HG03354 (cell line): ENCODE results near the gene ANKRD39.
"Not testable (repeated sequence)": the region's sequence is repeated elsewhere in the genome, so short reads cannot be mapped to it uniquely, and the experiment has no call there.

Source experiments
- ATAC-seq: cut with Tn5 transposase; IDR thresholded peaks from one replicate; pipeline ENCODE4 v1.9.1; 2021; ENCODE audit warnings: mild to moderate bottlenecking; ENCODE audit not compliant: unreplicated experiment, poor library complexity, severe bottlenecking

The ANKRD39 gene, protein sequence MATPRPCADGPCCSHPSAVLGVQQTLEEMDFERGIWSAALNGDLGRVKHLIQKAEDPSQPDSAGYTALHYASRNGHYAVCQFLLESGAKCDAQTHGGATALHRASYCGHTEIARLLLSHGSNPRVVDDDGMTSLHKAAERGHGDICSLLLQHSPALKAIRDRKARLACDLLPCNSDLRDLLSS

GRCh38 chr2:96857667-96858372 is at the start of gene ANKRD39:
ANKRD39 (minus strand) TSS chr2:96858016; CDS start chr2:96857987, 29 bp downstream.
- peak; percentile 91 for ATAC-seq

- no peak for ATAC-seq
Observed at GRCh38 chr2:96906729-96907114, 48.9 kb upstream of the ANKRD39 start.

GRCh38 chr2:96903815-96904214 is 46.0 kb upstream of the ANKRD39 start:
- no peak for ATAC-seq

GRCh38 chr2:96903318-96903717 is 45.5 kb upstream of the ANKRD39 start:
- no peak for ATAC-seq

DNA sequence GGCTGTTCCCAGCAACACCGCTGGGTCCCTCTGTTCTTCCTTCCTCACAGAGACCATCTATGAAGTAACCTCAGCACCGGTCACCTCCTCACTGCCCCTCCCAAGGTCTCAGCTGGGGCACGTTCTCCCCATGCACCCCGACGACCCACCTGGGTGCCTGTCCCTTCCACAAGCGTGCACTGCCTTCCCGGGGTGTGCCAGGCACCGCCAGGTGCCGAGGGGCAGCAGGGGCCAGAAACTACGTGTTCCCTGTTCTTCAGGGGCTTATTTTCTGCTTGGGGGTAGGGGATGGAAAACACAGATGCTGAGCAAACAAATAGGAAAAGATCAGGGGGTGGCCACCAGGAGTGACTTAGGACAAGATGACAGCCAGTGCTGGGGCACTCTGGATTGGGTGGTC is 42.4 kb upstream of the ANKRD39 start:
- ATAC-seq, result no peak

DNA sequence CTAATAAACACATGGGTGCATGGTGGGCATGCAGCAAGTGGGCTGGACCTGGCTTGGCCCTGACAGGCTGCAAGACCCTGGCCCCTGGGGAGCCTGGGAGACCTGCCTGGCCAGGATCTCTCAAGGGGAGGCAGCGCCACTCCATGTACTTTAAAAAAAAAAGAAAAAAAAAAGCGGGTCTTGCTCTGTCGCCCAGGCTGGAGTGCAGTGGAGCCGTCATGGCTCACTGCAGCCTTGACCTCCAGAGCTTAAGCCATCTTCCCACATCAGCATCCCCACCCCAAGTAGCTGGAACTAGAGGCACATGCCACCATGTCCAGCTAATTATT is 41.6 kb upstream of the ANKRD39 start:
- ATAC-seq, result no peak

- ATAC-seq, result no peak
Observed at GRCh38 chr2:96898641-96899412, 41.0 kb upstream of the ANKRD39 start.

- ATAC-seq, result no peak
Observed at GRCh38 chr2:96898135-96898505, 40.3 kb upstream of the ANKRD39 start.

DNA sequence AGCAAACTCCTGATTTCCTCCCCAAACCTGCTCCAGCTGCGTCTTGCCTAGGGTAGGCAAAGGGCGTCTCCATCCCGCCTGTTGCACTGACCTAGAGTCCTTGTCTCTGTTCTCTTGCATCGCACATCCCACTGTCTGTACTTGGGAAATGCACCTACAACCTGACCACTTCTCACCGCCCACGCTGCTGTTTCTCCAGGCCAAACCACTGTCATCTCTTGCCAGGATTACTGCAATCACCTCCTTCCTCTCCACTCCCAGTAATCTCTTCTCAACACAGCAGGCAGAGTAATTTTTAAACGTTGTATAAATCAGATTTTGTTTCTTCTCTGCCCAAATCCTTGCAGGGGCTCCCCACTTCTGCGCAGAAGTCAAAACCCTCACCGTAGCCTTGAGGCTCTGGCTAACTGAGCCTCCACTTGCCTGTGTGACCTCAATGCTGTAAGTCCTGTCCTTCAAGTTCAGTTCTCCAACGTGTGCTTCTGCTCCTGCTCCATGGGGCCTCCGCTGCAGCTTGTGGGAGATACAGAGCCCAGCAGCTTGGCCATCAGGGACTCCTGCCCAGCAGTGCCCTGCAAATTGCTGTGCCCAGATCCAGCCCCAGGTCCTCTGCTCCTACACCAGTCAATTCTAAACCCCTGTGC is 39.8 kb upstream of the ANKRD39 start:
- no peak for ATAC-seq

GRCh38 chr2:96895746-96896651 is 38.2 kb upstream of the ANKRD39 start:
- no peak for ATAC-seq

DNA sequence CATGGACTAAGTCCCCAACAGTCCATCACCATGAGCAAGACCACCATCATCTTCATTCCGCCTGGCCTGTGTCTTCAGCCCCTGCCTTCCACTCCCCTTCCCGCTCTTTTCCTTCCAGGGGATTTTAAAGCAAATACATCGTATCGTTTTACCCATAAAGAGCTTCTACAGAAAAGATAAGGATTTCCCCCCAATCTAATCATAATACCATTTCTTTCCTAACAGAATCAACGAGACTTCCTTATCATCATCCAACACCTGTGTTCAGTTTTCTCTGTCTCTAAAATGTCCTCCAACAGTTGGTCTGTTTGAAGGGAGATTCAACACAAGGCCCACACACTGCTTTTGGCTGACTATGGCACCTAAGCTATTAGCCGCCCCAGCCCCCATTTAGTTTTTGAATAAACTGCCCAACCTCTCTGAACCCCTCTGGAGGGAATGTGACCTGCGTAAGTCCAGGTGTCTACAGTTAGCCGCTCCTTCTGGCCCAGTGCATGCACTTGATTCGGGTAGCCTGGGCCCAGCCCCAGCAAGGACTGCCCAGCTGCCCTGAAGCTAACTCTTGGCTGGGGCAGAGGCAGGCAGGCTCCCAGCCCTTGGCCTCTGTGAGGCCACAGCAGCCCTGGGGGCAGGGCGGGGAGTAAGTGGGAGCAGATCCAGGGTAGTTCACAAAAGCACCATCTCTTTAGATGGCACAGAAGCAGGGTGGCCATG is 37.4 kb upstream of the ANKRD39 start:
- ATAC-seq, result no peak

- no peak for ATAC-seq
Observed at GRCh38 chr2:96894151-96894531, 36.3 kb upstream of the ANKRD39 start.

- no peak for ATAC-seq
Observed at GRCh38 chr2:96893289-96894150, 35.7 kb upstream of the ANKRD39 start.

DNA sequence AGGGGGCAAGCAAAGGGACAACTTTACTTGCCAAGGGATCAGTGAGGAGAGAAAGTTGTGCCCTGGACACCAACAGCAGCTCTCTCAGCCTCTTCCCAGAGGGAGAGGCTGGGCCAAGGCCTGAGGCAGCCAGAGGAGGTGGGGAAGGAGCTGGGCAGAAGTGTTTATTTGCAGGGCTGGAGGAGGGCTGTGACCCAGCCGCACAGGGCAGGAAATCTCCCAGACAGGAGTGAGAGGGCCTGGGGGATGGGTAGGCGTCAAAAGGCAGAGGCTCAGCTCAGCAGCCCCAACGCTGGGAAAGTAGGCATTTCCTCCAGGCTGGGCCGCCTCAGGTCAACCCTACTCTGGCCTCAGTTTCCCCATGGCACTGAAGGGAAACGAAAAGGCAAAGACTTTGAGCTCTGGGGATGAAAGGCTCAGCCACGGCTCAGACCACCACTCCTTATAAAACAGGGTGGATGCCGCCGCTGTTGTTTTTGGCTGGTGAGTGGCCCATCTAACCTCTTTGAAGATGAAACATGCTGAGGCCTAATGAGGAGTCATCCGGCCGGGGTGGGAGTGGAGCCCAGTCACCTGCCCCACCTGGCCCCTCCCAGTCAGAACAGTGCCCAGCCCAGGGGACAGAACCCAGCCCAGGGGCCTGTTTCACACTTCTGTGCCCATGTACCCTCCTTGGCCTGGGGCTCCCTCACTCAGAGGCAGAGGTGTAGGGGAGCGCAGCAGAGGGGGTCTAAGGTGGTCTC is 33.9 kb upstream of the ANKRD39 start:
- ATAC-seq, result no peak

GRCh38 chr2:96890726-96891385 is 33.0 kb upstream of the ANKRD39 start:
- no peak for ATAC-seq

GRCh38 chr2:96890252-96890651 is 32.4 kb upstream of the ANKRD39 start:
- no peak for ATAC-seq

DNA sequence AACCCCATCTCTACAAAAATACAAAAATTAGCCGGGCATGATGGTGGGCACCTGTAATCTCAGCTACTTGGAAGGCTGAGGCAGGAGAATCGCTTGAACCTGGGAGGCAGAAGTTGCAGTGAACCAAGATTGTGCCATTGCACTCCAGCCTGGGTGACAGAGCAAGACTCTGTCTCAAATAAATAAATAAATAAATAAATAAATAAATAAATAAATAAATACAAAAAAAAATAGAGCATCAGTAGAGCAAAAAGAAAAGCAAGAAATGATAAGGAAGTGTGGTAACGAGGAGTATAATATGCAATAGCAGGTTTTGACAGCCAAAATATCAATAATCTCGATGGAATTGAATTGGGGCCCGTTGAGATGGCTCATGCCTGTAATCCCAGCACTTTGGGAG is 31.7 kb upstream of the ANKRD39 start:
- not testable (repeated sequence) for ATAC-seq
